GM18507 (cell line): Measurements from ENCODE around the gene RAVER2.
A peak's percentile ranks its signal among the peaks of the same experiment; 100 is the strongest.
"Not testable (repeated sequence)": the region's sequence is repeated elsewhere in the genome, so short reads cannot be mapped to it uniquely, and the experiment has no call there.

ENCODE experiments used
- DNase-seq: peaks from one replicate; pipeline ENCODE4 v3.0.0; 2011; ENCODE audit warnings: low read depth; ENCODE audit not compliant: insufficient read length; ENCODE audit errors: extremely low spot score
- FAIRE-seq: peaks from 2 replicates; lab custom pipeline; 2011; peaks lifted over from hg19 to GRCh38; lab: Jason Lieb, UNC

RAVER2 gene, protein sequence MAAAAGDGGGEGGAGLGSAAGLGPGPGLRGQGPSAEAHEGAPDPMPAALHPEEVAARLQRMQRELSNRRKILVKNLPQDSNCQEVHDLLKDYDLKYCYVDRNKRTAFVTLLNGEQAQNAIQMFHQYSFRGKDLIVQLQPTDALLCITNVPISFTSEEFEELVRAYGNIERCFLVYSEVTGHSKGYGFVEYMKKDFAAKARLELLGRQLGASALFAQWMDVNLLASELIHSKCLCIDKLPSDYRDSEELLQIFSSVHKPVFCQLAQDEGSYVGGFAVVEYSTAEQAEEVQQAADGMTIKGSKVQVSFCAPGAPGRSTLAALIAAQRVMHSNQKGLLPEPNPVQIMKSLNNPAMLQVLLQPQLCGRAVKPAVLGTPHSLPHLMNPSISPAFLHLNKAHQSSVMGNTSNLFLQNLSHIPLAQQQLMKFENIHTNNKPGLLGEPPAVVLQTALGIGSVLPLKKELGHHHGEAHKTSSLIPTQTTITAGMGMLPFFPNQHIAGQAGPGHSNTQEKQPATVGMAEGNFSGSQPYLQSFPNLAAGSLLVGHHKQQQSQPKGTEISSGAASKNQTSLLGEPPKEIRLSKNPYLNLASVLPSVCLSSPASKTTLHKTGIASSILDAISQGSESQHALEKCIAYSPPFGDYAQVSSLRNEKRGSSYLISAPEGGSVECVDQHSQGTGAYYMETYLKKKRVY

DNA sequence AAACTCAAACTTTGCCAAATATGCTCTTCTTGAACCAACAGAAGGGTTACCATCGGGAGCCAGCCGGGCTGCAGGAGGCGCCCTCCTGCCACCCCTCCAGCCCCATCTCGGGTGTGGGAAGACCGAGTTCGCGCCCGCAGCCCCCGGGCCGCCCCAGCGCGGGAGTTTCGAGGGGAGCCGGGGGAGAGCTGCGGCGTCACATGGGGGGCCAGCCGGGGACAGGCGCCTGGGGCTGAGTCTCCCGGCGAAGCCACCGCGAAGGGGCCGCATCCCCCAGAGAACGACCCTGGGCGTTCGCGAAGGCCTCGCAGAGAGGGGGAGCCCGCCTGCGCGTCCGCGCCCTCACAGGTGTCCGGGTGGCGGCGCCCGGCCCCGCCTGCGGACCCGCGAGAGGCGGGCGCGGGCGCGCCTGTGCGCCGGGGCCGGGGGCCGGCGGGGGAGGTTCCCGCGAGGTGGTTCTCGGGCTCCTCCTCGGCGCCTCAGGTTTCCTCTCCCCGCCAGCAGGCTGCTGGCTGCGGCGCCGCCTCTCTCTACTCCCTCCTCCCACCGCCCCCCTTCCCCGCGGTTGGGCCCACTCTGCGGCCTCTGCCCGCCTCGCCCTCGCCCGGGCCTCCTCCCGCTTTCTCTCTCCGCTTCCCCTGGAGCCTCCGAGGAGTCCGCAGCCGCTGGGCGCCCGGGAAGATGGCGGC, at the start of gene RAVER2:
TSS of gene RAVER2 (plus strand) at position 584 of the 689 bp plus-strand sequence. CDS start at position 682, 98 bp downstream.
- DNase-seq (no peak), FAIRE-seq (no peak)

- FAIRE-seq (no peak), DNase-seq (no peak)
Observed at GRCh38 chr1:64696879-64697278, 48.0 kb upstream of the RAVER2 start.

- FAIRE-seq, result no peak
- no peak for DNase-seq
Observed at GRCh38 chr1:64699327-64699726, 45.5 kb upstream of the RAVER2 start.

DNA sequence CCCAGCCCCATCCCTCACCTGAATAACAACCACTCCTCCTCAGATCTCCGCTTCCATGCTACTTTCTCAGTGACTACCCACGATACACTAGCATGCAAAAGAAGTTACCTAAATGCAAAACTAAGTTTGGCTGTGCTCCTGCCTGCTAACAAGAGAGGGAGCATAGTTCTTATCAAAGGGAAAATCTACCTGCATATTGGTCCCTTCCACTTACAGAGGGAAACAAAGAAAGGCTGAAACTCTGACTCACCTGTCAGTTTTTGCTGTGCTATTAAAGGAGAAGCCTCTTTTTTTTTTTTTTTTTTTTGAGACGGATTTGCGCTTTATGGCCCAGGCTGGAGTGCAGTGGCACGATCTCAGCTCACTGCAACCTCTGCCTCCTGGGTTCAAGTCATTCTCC, 43.8 kb upstream of the RAVER2 start:
- no peak for FAIRE-seq
- no peak for DNase-seq

- FAIRE-seq (no peak), DNase-seq (no peak)
Observed at GRCh38 chr1:64701886-64702285, 43.0 kb upstream of the RAVER2 start.

DNA sequence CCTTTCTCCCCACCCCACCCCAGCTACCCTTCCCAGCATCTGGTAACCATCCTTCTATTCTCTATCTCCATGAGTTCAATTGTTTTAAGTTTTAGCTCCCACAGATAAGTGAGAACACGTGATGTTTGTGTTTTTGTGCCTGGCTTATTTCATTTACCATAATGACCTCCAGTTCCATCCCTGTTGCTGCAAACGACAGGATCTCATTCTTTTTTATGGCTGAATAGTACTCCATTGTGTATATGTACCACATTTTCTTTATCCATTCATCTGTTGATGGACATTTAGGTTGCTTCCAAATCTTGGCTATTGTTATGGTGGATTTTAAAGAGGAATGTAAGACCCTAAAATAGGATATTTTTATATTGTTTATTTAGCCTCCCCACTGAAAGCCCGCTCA, 42.2 kb upstream of the RAVER2 start:
- FAIRE-seq, DNase-seq: not testable (repeated sequence)

DNA sequence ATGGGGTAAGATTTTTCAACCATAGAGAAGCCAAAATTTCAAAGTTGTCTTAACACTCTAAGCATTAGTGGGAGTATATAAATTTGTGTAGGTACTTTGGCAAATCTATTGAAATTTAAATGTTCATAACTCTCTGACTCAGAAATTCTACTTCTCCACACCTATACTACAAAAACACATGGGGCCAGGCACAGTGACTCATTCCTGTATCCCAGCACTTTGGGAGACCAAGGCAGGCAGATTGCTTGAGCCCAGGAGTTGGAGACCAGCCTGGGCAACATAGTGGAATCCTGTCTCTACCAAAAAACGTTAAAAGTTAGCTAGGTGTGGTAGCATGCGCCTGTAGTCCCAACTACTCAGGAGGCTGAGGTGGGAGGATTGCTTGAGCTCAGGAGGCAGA, 41.3 kb upstream of the RAVER2 start:
- DNase-seq (no peak), FAIRE-seq (no peak)

DNA sequence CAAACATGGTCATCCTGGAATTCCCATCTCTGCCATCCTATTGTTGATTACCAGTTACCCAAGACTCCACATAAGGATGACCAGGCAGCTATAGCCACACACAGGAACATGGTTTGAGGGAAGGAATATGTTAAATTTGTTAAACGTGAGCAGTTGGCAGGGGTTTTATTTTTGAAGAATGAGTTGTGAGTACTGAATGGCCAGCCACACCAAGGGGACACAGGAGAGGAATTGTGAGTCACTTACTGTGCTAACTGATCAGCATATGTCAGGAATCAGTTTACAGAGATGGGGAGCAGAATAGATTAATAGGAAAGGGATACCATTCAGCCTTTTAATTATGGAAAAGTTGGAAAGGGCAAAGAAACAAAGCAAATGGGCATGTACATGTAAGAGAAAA, 39.3 kb upstream of the RAVER2 start:
- DNase-seq, result no peak
- no peak for FAIRE-seq

DNA sequence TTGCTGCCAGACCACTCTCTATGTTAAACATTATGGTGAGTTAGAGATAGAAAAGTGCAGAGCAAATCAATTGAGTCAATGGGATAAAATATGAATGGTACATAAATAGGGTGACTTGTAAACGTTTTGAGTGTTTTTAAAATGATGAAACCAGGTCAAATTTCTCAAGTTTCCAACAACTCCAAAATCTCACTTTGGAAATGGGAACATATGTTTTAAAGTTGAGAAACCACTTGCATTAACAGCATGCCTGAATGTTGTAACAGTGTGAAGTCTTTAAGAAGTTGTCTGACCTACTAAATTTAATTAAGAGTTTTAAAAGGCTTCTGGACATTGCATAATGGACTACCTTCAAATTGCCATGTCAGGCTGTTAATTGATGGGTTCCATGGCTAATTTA, 33.6 kb upstream of the RAVER2 start:
- no peak for DNase-seq
- FAIRE-seq, result no peak

GRCh38 chr1:64712049-64712448, 32.8 kb upstream of the RAVER2 start:
- DNase-seq (no peak), FAIRE-seq (no peak)

DNA sequence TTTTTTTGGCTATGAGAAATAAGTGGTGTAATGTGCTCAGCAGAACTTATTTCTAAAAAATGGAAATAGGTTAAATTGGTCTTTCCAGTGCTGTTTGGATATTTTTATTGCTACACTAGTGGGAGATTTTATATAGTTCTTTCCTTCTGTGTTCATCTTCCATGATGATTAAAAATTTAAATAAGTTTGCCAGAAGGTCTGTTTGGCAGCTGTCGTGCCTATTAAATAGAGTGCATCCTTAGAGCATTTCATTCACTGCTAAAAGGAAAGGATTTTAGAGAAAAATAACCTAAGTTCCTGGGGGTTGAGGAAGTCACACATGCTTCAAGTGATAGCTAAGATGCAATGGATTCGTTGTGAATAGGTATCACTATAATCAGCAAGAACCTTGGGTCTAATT, 29.7 kb upstream of the RAVER2 start:
- no peak for DNase-seq
- no peak for FAIRE-seq

- FAIRE-seq, result no peak
- no peak for DNase-seq
Observed at GRCh38 chr1:64721135-64721534, 23.7 kb upstream of the RAVER2 start.

- DNase-seq (no peak), FAIRE-seq (no peak)
Observed at GRCh38 chr1:64721576-64722145, 23.2 kb upstream of the RAVER2 start.

DNA sequence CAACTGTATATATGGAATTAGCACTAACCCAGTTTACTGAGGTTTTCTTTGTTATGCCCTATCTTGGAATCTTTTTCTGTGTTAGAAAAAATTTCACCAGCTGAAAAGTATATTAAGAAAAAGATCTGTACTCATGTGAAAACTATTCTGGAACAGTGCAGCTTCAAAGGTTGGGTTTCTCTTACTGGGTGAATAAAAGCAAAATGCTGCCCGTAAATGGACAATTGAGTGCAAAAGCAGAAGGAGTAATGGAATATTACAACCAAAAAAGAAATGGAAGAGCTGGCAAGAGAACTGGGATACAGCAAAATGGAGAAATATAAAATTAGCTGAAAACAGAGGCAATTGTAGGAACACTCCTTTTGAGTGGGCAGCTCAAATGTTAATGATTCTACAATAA, 17.0 kb upstream of the RAVER2 start:
- FAIRE-seq (no peak), DNase-seq (no peak)

GRCh38 chr1:64733581-64734286, 11.1 kb upstream of the RAVER2 start:
- DNase-seq (no peak), FAIRE-seq (no peak)

- DNase-seq, result no peak
- FAIRE-seq, result no peak
Observed at GRCh38 chr1:64734287-64734652, 10.6 kb upstream of the RAVER2 start.

DNA sequence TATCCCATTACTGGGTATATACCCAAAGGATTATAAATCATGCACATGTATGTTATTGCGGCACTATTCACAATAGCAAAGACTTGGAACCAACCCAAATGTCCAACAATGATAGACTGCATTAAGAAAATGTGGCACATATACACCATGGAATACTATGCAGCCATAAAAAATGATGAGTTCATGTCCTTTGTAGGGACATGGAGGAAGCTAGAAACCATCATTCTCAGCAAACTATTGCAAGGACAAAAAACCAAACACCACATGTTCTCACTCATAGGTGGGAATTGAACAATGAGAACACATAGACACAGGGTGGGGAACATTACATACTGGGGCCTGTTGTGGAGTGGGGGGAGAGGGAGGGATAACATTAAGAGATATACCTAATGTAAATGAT, 4.2 kb upstream of the RAVER2 start:
- not testable (repeated sequence) for FAIRE-seq, DNase-seq

- DNase-seq (no peak), FAIRE-seq (peak; percentile 33)
Observed at GRCh38 chr1:64743954-64744491, 852 bp upstream of the RAVER2 start.
